Epithelial cell of esophagus (primary cell): ENCODE results near the gene DAGLA.

ENCODE experiments used
- DNase-seq: peaks from one replicate; pipeline ENCODE4 v3.0.0; 2010; ENCODE audit warnings: low read depth
- H3K4me3 ChIP-seq: 2 replicates; pipeline ENCODE4 v1.5.1; 2011; ENCODE audit warnings: mild to moderate bottlenecking, low read length, control low read depth
- CTCF ChIP-seq: IDR thresholded peaks from 2 replicates; pipeline ENCODE4 v1.5.1; 2011; ENCODE audit warnings: low read depth, mild to moderate bottlenecking, low read length, control low read depth, inconsistent platforms; ENCODE audit not compliant: insufficient read depth; ENCODE audit errors: missing control alignments

The DAGLA gene

GRCh38 chr11:61769169-61769920, 89.2 kb downstream of the DAGLA start:
- DNase-seq, result no peak
- H3K4me3 ChIP-seq, result no peak overlapping the region
- TF ChIP-seq CTCF, result no peak

- DNase-seq, result no peak
- TF ChIP-seq CTCF, result no peak
- H3K4me3 ChIP-seq, result no peak overlapping the region
Measured at GRCh38 chr11:61769946-61770683, 89.9 kb downstream of the DAGLA start.

- no peak overlapping the region for H3K4me3 ChIP-seq
- no peak for TF ChIP-seq CTCF
Measured at GRCh38 chr11:61771195-61771894, 91.2 kb downstream of the DAGLA start.

GRCh38 chr11:61771985-61772455, 91.8 kb downstream of the DAGLA start:
- no peak for DNase-seq
- H3K4me3 ChIP-seq, result no peak overlapping the region
- no peak for TF ChIP-seq CTCF

More at GRCh38 chr11:61771195-61771894, 91.2 kb downstream of the DAGLA start:
- DNase-seq, result no peak

- no peak overlapping the region for H3K4me3 ChIP-seq
- no peak for TF ChIP-seq CTCF
- no peak for DNase-seq
Measured at GRCh38 chr11:61773356-61773755, 93.2 kb downstream of the DAGLA start.

GRCh38 chr11:61773809-61774208, 93.6 kb downstream of the DAGLA start:
- TF ChIP-seq CTCF, result no peak
- H3K4me3 ChIP-seq, result no peak overlapping the region
- no peak for DNase-seq
